Measurements from ENCODE around the gene CARMIL1. TPM values are rescaled to one million over a fixed set of nuclear protein-coding genes. Genes with fewer than 3 reads are reported as not detected.

The CARMIL1 gene
- 6.3 TPM for polyA plus RNA-seq (2012; ENCODE audit: insufficient read depth, insufficient read length, low read depth)

- H3K4me3 ChIP-seq (ENCODE audit: low read depth, low read length): peak within 1 kb of the TSS; percentile 84
- peaks cover 7% of the 10 kb centered on the region for H3K4me1 ChIP-seq
- TF ChIP-seq CTCF (IDR thresholded peaks at IDR 0.05; ENCODE audit: low read depth, low read length): peak; percentile 77
- no peaks in the 10 kb centered on the region for H3K9me3 ChIP-seq
- no peaks in the 10 kb centered on the region for H3K36me3 ChIP-seq
- peak; percentile 87 for DNase-seq
- no peaks in the 10 kb centered on the region for H3K27me3 ChIP-seq
Observed at GRCh38 chr6:25278914-25279747, at the start of gene CARMIL1. Gene CARMIL1 (plus strand): TSS chr6:25279374. CDS start chr6:25279796, 422 bp downstream.

- Histone ChIP-seq H3K9me3 (no peaks in the 10 kb centered on the region), H3K4me3 (ENCODE audit: low read depth, low read length) (no peak overlapping the region), H3K4me1 (peaks cover 17% of the 10 kb centered on the region), H3K36me3 (no peaks in the 10 kb centered on the region), H3K27me3 (no peaks in the 10 kb centered on the region)
- DNase-seq: no peak
- TF ChIP-seq CTCF (IDR thresholded peaks at IDR 0.05; ENCODE audit: low read depth, low read length): no peak
Observed at GRCh38 chr6:25229671-25230321, 49.4 kb upstream of the CARMIL1 start.

- H3K4me3 ChIP-seq (ENCODE audit: low read depth, low read length): peak overlapping the region; percentile 42
- DNase-seq: peak; percentile 65
- TF ChIP-seq CTCF (IDR thresholded peaks at IDR 0.05; ENCODE audit: low read depth, low read length): no peak
- H3K9me3 ChIP-seq: no peaks in the 10 kb centered on the region
- H3K27me3 ChIP-seq: no peaks in the 10 kb centered on the region
- no peaks in the 10 kb centered on the region for H3K36me3 ChIP-seq
- H3K4me1 ChIP-seq: peaks cover 17% of the 10 kb centered on the region
Observed at GRCh38 chr6:25232479-25232878, 46.7 kb upstream of the CARMIL1 start.

DNA sequence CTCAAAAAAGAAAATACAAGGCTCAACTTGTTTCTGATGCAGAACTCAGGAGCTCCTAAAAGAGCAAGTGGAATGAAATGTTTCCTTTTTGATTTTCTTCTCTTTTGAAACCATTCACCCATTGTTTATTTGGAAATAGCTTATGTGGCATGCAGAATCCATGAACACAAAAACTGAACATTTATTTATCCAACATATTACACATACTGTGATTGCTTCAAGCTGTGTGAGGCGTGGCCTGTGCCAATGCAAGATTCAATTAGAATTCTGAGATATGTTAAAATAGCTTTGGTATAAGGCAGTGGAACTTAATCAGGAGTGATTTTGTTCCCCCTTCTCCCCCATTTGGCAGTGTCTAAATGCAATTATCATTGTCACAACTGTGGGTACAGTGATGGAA is 45.9 kb upstream of the CARMIL1 start:
- TF ChIP-seq CTCF (IDR thresholded peaks at IDR 0.05; ENCODE audit: low read depth, low read length): no peak
- no peaks in the 10 kb centered on the region for H3K27me3 ChIP-seq
- H3K4me1 ChIP-seq: peaks cover 17% of the 10 kb centered on the region
- no peaks in the 10 kb centered on the region for H3K36me3 ChIP-seq
- H3K9me3 ChIP-seq: no peaks in the 10 kb centered on the region
- H3K4me3 ChIP-seq (ENCODE audit: low read depth, low read length): no peak overlapping the region
- no peak for DNase-seq

- Histone ChIP-seq H3K36me3 (no peaks in the 10 kb centered on the region), H3K9me3 (no peaks in the 10 kb centered on the region), H3K4me3 (ENCODE audit: low read depth, low read length) (no peak overlapping the region), H3K27me3 (no peaks in the 10 kb centered on the region), H3K4me1 (peaks cover 4% of the 10 kb centered on the region; the same call in 1 of the 2 replicates)
- no peak for TF ChIP-seq CTCF (IDR thresholded peaks at IDR 0.05; ENCODE audit: low read depth, low read length)
- no peak for DNase-seq
Observed at GRCh38 chr6:25237579-25237978, 41.6 kb upstream of the CARMIL1 start.

DNA sequence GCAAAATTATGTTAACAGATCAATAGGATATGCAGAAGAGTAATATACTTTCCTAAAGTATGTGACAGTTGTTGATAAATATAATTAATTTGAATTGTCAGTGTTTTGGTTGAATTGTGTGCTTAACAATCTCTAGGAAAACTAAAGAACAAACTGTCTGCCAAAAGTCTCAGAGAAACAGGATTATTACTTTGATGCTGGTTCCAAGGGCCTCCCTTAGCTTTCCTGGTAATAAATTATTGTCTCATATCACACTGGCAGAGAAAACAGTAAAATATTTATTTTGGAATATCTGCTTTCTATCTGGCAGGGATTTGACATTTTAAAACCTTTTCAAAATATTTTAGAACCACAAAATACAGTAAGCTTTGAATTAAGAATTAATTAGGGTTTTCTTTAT is 40.1 kb upstream of the CARMIL1 start:
- DNase-seq: no peak
- Histone ChIP-seq H3K36me3 (no peaks in the 10 kb centered on the region), H3K4me3 (ENCODE audit: low read depth, low read length) (no peak overlapping the region), H3K27me3 (no peaks in the 10 kb centered on the region), H3K9me3 (no peaks in the 10 kb centered on the region), H3K4me1 (no peaks in the 10 kb centered on the region)
- TF ChIP-seq CTCF (IDR thresholded peaks at IDR 0.05; ENCODE audit: low read depth, low read length): no peak

All from BE2C (cell line).